Activated B cell treated with CpG ODN at 0.5 μM for 24 hours (primary cell): ENCODE results near the gene HSPB2. TPM values are rescaled to one million over a fixed set of nuclear protein-coding genes. Genes with fewer than 3 reads are reported as not detected.
"Not testable (repeated sequence)": the region's sequence is repeated elsewhere in the genome, so short reads cannot be mapped to it uniquely, and the experiment has no call there.

Experiments
- ATAC-seq: fragments of 200-7000 bp; cut with Tn5 transposase; one replicate; pipeline ENCODE4 v1.10.0; 2021; ENCODE audit warnings: low read depth, mild to moderate bottlenecking, moderate library complexity
- CTCF ChIA-PET: fragments of 350-600 bp; sonication (Branson Sonifier 250); formaldehyde crosslinking; loops from one replicate; lab custom pipeline; 2021; ENCODE audit warnings: antibody characterized with exemption; lab: Charles Lee
- POLR2A ChIA-PET: fragments of 350-600 bp; sonication (Branson Sonifier 250); formaldehyde crosslinking; loops from one replicate; lab custom pipeline; 2021; ENCODE audit warnings: antibody characterized with exemption; lab: Charles Lee
- DNase-seq: peaks from one replicate; pipeline ENCODE4 v3.0.0; 2022
- H3K27ac Mint-ChIP-seq: one replicate; pipeline ENCODE4 v1.8.0; 2020; ENCODE audit warnings: mixed read lengths
- H3K27me3 Mint-ChIP-seq: one replicate; pipeline ENCODE4 v1.8.0; 2021; ENCODE audit warnings: mixed read lengths
- H3K36me3 Mint-ChIP-seq: one replicate; pipeline ENCODE4 v1.8.0; 2021; ENCODE audit warnings: low read depth, mixed read lengths
- H3K4me1 Mint-ChIP-seq: one replicate; pipeline ENCODE4 v1.8.0; 2021; ENCODE audit warnings: mixed read lengths
- H3K4me3 Mint-ChIP-seq: one replicate; pipeline ENCODE4 v1.8.0; 2020; ENCODE audit warnings: mild to moderate bottlenecking, mixed read lengths
- H3K9me3 Mint-ChIP-seq: one replicate; pipeline ENCODE4 v1.8.0; 2020; ENCODE audit warnings: mixed read lengths
- CTCF ChIP-seq: fragments of 200-600 bp; IDR thresholded peaks from one replicate; pipeline ENCODE4 v1.8.0; 2022; ENCODE audit warnings: antibody characterized with exemption, mild to moderate bottlenecking
- intact Hi-C: fragments of 100-400 bp; cut with micrococcal nuclease; formaldehyde crosslinking; loops from one replicate; pipeline ENCODE4 v1.15.1; 2024
- total RNA-seq: library from RNA; stranded (reverse); gene quantifications from 2 replicates; pipeline ENCODE4 v1.2.3, GENCODE V29; 2022

The HSPB2 gene
- total RNA-seq, 1 donor from 2014 or later: not detected

- H3K27me3 Mint-ChIP-seq: peaks cover 3% of the 10 kb centered on the region
- DNase-seq (no peak), ATAC-seq (no peak)
- no peak overlapping the region for H3K27ac Mint-ChIP-seq
- no peaks in the 10 kb centered on the region for H3K9me3 Mint-ChIP-seq
- POLR2A ChIA-PET: interaction anchor here (0.8 kb wide), 1 partner anchor 156 kb away, joined by 4 read pairs; the partner anchor contains the start of genes SDHD and TIMM8B
- CTCF ChIA-PET: interaction anchor here (0.6 to 5.2 kb wide), 3 partner anchors 51 to 350 kb away, joined by 3 to 39 read pairs (median 7); no protein-coding TSS in a partner anchor
- no peaks in the 10 kb centered on the region for H3K36me3 Mint-ChIP-seq
- intact Hi-C loops: loop anchor here (2.0 kb wide), 1 partner anchor 244 kb away; the partner anchor contains the start of gene BCO2
- H3K4me1 Mint-ChIP-seq: peaks cover 15% of the 10 kb centered on the region
- no peak for TF ChIP-seq CTCF
- no peak overlapping the region for H3K4me3 Mint-ChIP-seq
These were observed 17.9 kb downstream of the HSPB2 start for GRCh38 chr11:111930472-111930871.

GRCh38 chr11:111932611-111932950, 20.0 kb downstream of the HSPB2 start:
- H3K9me3 Mint-ChIP-seq: no peaks in the 10 kb centered on the region
- TF ChIP-seq CTCF: no peak
- peaks cover 6% of the 10 kb centered on the region for H3K27me3 Mint-ChIP-seq
- intact Hi-C loops: no loop called here
- no peak for DNase-seq
- no peak overlapping the region for H3K27ac Mint-ChIP-seq
- ChIA-PET POLR2A (interaction anchor here (1.6 kb wide), 1 partner anchor 49 kb away, joined by 8 read pairs; no protein-coding TSS in a partner anchor), CTCF (interaction anchor here (0.9 to 5.2 kb wide), 3 partner anchors 12 to 348 kb away, joined by 3 to 39 read pairs (median 11); no protein-coding TSS in a partner anchor)
- no peak overlapping the region for H3K4me3 Mint-ChIP-seq
- H3K36me3 Mint-ChIP-seq: no peaks in the 10 kb centered on the region
- no peak for ATAC-seq
- H3K4me1 Mint-ChIP-seq: peaks cover 11% of the 10 kb centered on the region

- ATAC-seq, H3K9me3 Mint-ChIP-seq, H3K27me3 Mint-ChIP-seq, POLR2A ChIA-PET, H3K27ac Mint-ChIP-seq, H3K4me3 Mint-ChIP-seq, DNase-seq, intact Hi-C loops, H3K36me3 Mint-ChIP-seq: not testable (repeated sequence)
- peaks cover 16% of the 10 kb centered on the region for H3K4me1 Mint-ChIP-seq
- CTCF ChIA-PET: interaction anchor here (5.2 kb wide), 1 partner anchor 48 kb away, joined by 39 read pairs; no protein-coding TSS in a partner anchor
These were observed 20.6 kb downstream of the HSPB2 start for GRCh38 chr11:111933176-111933575.

GRCh38 chr11:111933872-111934271, 21.3 kb downstream of the HSPB2 start:
- H3K4me3 Mint-ChIP-seq: no peak overlapping the region
- no peak overlapping the region for H3K27ac Mint-ChIP-seq
- no peaks in the 10 kb centered on the region for H3K36me3 Mint-ChIP-seq
- peaks cover 6% of the 10 kb centered on the region for H3K27me3 Mint-ChIP-seq
- H3K9me3 Mint-ChIP-seq: no peaks in the 10 kb centered on the region
- intact Hi-C loops: no loop called here
- ATAC-seq: no peak
- DNase-seq: no peak
- H3K4me1 Mint-ChIP-seq: peaks cover 23% of the 10 kb centered on the region
- CTCF ChIA-PET: interaction anchor here (0.9 to 1.5 kb wide), 6 partner anchors 44 to 346 kb away, joined by 3 to 8 read pairs (median 5); partner anchors contain the start of genes SDHD and TIMM8B
- TF ChIP-seq CTCF: no peak
- POLR2A ChIA-PET: interaction anchor here (0.7 kb wide), 1 partner anchor 48 kb away, joined by 4 read pairs; no protein-coding TSS in a partner anchor

GRCh38 chr11:111934306-111934705, 21.8 kb downstream of the HSPB2 start:
- DNase-seq: no peak
- H3K9me3 Mint-ChIP-seq: no peaks in the 10 kb centered on the region
- ChIA-PET POLR2A (interaction anchor here (0.6 to 0.7 kb wide), 2 partner anchors 47 to 59 kb away, joined by 3 to 4 read pairs; no protein-coding TSS in a partner anchor), CTCF (interaction anchor here (0.9 to 1.5 kb wide), 6 partner anchors 43 to 346 kb away, joined by 3 to 8 read pairs (median 5); partner anchors contain the start of genes SDHD and TIMM8B)
- ATAC-seq: no peak
- no peaks in the 10 kb centered on the region for H3K36me3 Mint-ChIP-seq
- TF ChIP-seq CTCF: no peak
- H3K27ac Mint-ChIP-seq: no peak overlapping the region
- H3K4me1 Mint-ChIP-seq: peaks cover 27% of the 10 kb centered on the region
- intact Hi-C loops: no loop called here
- H3K4me3 Mint-ChIP-seq: no peak overlapping the region
- H3K27me3 Mint-ChIP-seq: peaks cover 6% of the 10 kb centered on the region
